SK-N-SH (cell line): ENCODE measurements around the gene ARHGEF37. TPM values are rescaled to one million over a fixed set of nuclear protein-coding genes. Genes with fewer than 3 reads are reported as not detected.

Source experiments
- CTCF ChIA-PET: fragments of 300-600, 350-600 bp; formaldehyde crosslinking; extraction: SDS; loops from one replicate; lab custom pipeline; 2021; lab: Yijun Ruan, JAX
- POLR2A ChIA-PET: fragments of 350-600 bp; sonication (Branson Sonifier 250); formaldehyde crosslinking; extraction: SDS; loops from one replicate; lab custom pipeline; 2020; ENCODE audit warnings: antibody characterized with exemption, inconsistent platforms; lab: Yijun Ruan, JAX
- DNase-seq: peaks from one replicate; pipeline ENCODE4 v3.0.0; 2012
- H2AFZ ChIP-seq: fragments of 200-600 bp; sonication (generic); 2 replicates; pipeline ENCODE4 v1.8.1; 2016; ENCODE audit warnings: antibody characterized with exemption, mild to moderate bottlenecking, low read depth
- H3F3A ChIP-seq: fragments of 200-600 bp; sonication (generic); replicated peaks from 2 replicates; pipeline ENCODE3; 2016; ENCODE audit warnings: antibody characterized with exemption, mild to moderate bottlenecking; ENCODE audit not compliant: insufficient read depth
- H3K27ac ChIP-seq, 2 experiments: fragments of 200-500 bp in 1 of 2; fragments of 200-600 bp in 1 of 2; sonication (Bioruptor generic) in 1 of 2; sonication (generic), shearing (Covaris generic) in 1 of 2; 2 replicates each; pipeline versions ENCODE4 v1.5.1 to v1.6.1; 2014 to 2016; ENCODE audit warnings: low read depth in 2 of 2, inconsistent platforms in 1 of 2, low read length in 1 of 2, mild to moderate bottlenecking in 1 of 2, mixed read lengths in 1 of 2
- H3K27me3 ChIP-seq: fragments of 200-600 bp; sonication (generic), shearing (Covaris generic); 2 replicates; pipeline ENCODE4 v1.6.1; 2016; ENCODE audit warnings: mixed run types; ENCODE audit not compliant: insufficient read depth
- H3K36me3 ChIP-seq, 2 experiments: fragments of 200-500 bp in 1 of 2; fragments of 200-600 bp in 1 of 2; sonication (Bioruptor generic) in 1 of 2; sonication (generic) in 1 of 2; replicated peaks in 1 of 2; 2 replicates each; pipeline versions ENCODE3 to v1.5.1; 2014 to 2016; ENCODE audit warnings: low read length in 1 of 2, mild to moderate bottlenecking in 1 of 2; ENCODE audit not compliant: insufficient read depth in 2 of 2, control insufficient read depth in 1 of 2
- H3K4me1 ChIP-seq, 2 experiments: fragments of 200-500 bp in 1 of 2; fragments of 200-600 bp in 1 of 2; sonication (Bioruptor generic) in 1 of 2; sonication (generic), shearing (Covaris generic) in 1 of 2; 2 replicates each; pipeline versions ENCODE4 v1.5.1 to v1.6.1; 2014 to 2016; ENCODE audit warnings: low read depth in 1 of 2, low read length in 1 of 2, mixed run types in 1 of 2; ENCODE audit not compliant: insufficient read depth in 2 of 2, control insufficient read depth in 1 of 2
- H3K4me2 ChIP-seq: fragments of 200-600 bp; sonication (generic), shearing (Covaris generic); 2 replicates; pipeline ENCODE4 v1.6.1; 2017; ENCODE audit warnings: mixed run types
- H3K4me3 ChIP-seq, 2 experiments: fragments of 200-500 bp in 1 of 2; fragments of 200-600 bp in 1 of 2; sonication (Bioruptor generic) in 1 of 2; sonication (generic), shearing (Covaris generic) in 1 of 2; 2 replicates each; pipeline versions ENCODE4 v1.5.1 to v1.8.1; 2014 to 2016; ENCODE audit warnings: low read depth in 2 of 2, inconsistent platforms in 1 of 2, low read length in 1 of 2, mild to moderate bottlenecking in 1 of 2, mixed read lengths in 1 of 2, moderate library complexity in 1 of 2
- H3K79me2 ChIP-seq: fragments of 200-600 bp; sonication (generic); 2 replicates; pipeline ENCODE4 v1.8.1; 2017; ENCODE audit warnings: mild to moderate bottlenecking; ENCODE audit not compliant: insufficient read depth
- H3K9ac ChIP-seq: fragments of 200-600 bp; sonication (generic); 2 replicates; pipeline ENCODE4 v1.6.1; 2017; ENCODE audit warnings: mixed run types
- H3K9me2 ChIP-seq: fragments of 200-600 bp; sonication (generic); 2 replicates; pipeline ENCODE4 v1.6.1; 2017; ENCODE audit warnings: mixed run types
- H3K9me3 ChIP-seq: fragments of 200-600 bp; sonication (generic); 2 replicates; pipeline ENCODE4 v1.6.1; 2017; ENCODE audit warnings: mixed run types, mild to moderate bottlenecking, moderate library complexity
- H4K20me1 ChIP-seq: fragments of 200-600 bp; sonication (generic); 2 replicates; pipeline ENCODE4 v1.6.1; 2017; ENCODE audit warnings: mild to moderate bottlenecking, mixed run types; ENCODE audit not compliant: insufficient read depth
- FOXJ3 ChIP-seq: sonication (generic); formaldehyde crosslinking; IDR thresholded peaks from 2 replicates; pipeline ENCODE4 v1.5.1; 2020; ENCODE audit warnings: mild to moderate bottlenecking, missing genetic modification reagents
- NRF1 ChIP-seq: IDR thresholded peaks from 2 replicates; pipeline ENCODE4 v1.6.1; 2012; ENCODE audit warnings: low read depth, mild to moderate bottlenecking, low read length
- SIN3A ChIP-seq: IDR thresholded peaks from 2 replicates; pipeline ENCODE4 v1.6.1; 2012; ENCODE audit warnings: low read depth, mild to moderate bottlenecking, low read length, moderate library complexity, borderline replicate concordance
- whole genome bisulfite sequencing: methylation state at CpG from one replicate; pipeline ENCODE4 v1.1.6; 2017; ENCODE audit warnings: low lambda C conversion rate; 5-methylcytosine and 5-hydroxymethylcytosine counted together
- polyA plus RNA-seq, 3 experiments: library from polyadenylated mRNA; depleted of rRNA; stranded (reverse); fragments of >200 nt; gene quantifications; 2 replicates each; pipeline ENCODE4 v1.2.3, GENCODE V29; 2012
- TF ChIP-seq, protein P1 (sequence below): fragments of 200-600 bp; sonication (generic); IDR thresholded peaks from 2 replicates; pipeline ENCODE4 v1.6.1; 2017; ENCODE audit warnings: antibody characterized with exemption, mild to moderate bottlenecking, moderate library complexity
- TF ChIP-seq, protein P2 (sequence below): IDR thresholded peaks from 2 replicates; pipeline ENCODE4 v1.6.1; 2012; ENCODE audit warnings: mild to moderate bottlenecking, low read depth, low read length, moderate library complexity
- TF ChIP-seq, protein P3 (sequence below): IDR thresholded peaks from 2 replicates; pipeline ENCODE4 v1.4.0; 2012; ENCODE audit warnings: low read depth
- TF ChIP-seq, protein P4 (sequence below): IDR thresholded peaks from 2 replicates; pipeline ENCODE4 v1.4.0; 2012; ENCODE audit warnings: low read depth, borderline replicate concordance
- TF ChIP-seq, protein P5 (sequence below): fragments of 150-350 bp; IDR thresholded peaks from 2 replicates; pipeline ENCODE4 v1.6.1; 2017; ENCODE audit warnings: antibody characterized with exemption, low read length, low read depth, borderline replicate concordance

Gene ARHGEF37
- polyA plus RNA-seq, 1 of the 3 experiments (the other 2 are of a cell fraction), result 0.94 TPM

DNA sequence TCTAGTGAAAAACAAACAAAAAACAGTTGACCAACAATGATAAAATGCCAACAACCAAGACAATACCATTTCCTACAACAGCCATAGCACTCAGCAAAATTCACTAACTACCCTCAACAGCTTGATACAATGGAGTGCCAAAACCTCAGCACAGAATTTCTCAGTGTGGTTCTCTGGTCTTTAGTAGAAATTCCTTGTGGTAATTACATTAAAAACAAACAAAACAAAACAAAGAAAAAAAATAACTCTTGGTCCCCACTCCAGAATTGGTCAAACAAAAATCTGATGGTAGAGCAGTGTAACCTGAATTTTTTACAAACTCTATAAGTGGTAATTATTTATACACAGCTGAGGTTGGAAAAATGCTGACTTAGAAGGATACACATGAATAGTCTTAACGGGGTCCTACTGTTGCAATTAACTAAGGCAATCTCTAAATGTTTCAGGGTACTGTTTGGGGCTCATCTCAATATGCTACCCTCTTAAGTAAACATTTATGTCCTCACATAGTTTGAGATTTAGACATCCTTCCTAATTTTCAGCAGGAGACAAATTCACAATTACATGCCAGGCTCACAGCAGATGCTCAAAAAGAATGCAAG, 43.8 kb upstream of the ARHGEF37 start (continued):
- TF ChIP-seq, protein P1, sequence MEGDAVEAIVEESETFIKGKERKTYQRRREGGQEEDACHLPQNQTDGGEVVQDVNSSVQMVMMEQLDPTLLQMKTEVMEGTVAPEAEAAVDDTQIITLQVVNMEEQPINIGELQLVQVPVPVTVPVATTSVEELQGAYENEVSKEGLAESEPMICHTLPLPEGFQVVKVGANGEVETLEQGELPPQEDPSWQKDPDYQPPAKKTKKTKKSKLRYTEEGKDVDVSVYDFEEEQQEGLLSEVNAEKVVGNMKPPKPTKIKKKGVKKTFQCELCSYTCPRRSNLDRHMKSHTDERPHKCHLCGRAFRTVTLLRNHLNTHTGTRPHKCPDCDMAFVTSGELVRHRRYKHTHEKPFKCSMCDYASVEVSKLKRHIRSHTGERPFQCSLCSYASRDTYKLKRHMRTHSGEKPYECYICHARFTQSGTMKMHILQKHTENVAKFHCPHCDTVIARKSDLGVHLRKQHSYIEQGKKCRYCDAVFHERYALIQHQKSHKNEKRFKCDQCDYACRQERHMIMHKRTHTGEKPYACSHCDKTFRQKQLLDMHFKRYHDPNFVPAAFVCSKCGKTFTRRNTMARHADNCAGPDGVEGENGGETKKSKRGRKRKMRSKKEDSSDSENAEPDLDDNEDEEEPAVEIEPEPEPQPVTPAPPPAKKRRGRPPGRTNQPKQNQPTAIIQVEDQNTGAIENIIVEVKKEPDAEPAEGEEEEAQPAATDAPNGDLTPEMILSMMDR, result no peak
- TF ChIP-seq FOXJ3 (CRISPR knock-in tag), result no peak

DNA sequence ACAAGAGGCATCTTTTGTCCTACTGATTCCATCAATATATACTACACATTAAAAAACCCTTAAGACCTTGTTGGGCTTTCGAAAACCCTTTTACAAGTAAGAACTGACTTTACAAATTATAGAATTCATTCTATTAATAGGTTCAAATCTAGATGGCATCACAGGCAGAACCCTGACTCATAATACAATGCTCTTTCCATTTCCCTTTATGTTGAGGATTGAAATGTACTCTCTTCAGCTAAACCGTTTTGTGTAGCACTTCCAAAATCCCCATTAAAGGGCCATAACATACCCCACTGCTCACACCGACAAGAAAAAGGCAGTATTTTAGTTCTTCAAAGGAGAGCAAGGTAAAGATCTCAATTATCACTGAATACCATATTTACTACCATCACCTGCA, 41.2 kb upstream of the ARHGEF37 start:
- 59% methylated on average over 3 of the region's 3 CpGs for WGBS
- H3F3A ChIP-seq, result peaks cover 6% of the 10 kb centered on the region
- peaks cover 91% of the 10 kb centered on the region for H4K20me1 ChIP-seq
- H3K4me2 ChIP-seq, result peak overlapping the region; percentile 45
- H3K9me2 ChIP-seq, result no peaks in the 10 kb centered on the region
- peaks cover 98% of the 10 kb centered on the region for H3K79me2 ChIP-seq
- ChIA-PET CTCF (interaction anchor here (0.8 to 1.7 kb wide), 3 partner anchors 10 to 223 kb away, joined by 3 read pairs; partner anchors contain the start of gene CSNK1A1), POLR2A (no interaction called here)
- peaks cover 33 to 57% of the 10 kb centered on the region in 2 experiments for H3K36me3 ChIP-seq
- H3K27ac ChIP-seq, result peak overlapping the region; percentile 4 to 6; a peak in 2 of 4 replicates
- DNase-seq, result no peak
- H3K27me3 ChIP-seq, result no peaks in the 10 kb centered on the region
- no peak overlapping the region for H2AFZ ChIP-seq
- H3K4me1 ChIP-seq, result peaks cover 0 to 2% of the 10 kb centered on the region in 2 experiments; a peak in 2 of 4 replicates
- TF ChIP-seq NRF1, result no peak
- TF ChIP-seq, protein P2, sequence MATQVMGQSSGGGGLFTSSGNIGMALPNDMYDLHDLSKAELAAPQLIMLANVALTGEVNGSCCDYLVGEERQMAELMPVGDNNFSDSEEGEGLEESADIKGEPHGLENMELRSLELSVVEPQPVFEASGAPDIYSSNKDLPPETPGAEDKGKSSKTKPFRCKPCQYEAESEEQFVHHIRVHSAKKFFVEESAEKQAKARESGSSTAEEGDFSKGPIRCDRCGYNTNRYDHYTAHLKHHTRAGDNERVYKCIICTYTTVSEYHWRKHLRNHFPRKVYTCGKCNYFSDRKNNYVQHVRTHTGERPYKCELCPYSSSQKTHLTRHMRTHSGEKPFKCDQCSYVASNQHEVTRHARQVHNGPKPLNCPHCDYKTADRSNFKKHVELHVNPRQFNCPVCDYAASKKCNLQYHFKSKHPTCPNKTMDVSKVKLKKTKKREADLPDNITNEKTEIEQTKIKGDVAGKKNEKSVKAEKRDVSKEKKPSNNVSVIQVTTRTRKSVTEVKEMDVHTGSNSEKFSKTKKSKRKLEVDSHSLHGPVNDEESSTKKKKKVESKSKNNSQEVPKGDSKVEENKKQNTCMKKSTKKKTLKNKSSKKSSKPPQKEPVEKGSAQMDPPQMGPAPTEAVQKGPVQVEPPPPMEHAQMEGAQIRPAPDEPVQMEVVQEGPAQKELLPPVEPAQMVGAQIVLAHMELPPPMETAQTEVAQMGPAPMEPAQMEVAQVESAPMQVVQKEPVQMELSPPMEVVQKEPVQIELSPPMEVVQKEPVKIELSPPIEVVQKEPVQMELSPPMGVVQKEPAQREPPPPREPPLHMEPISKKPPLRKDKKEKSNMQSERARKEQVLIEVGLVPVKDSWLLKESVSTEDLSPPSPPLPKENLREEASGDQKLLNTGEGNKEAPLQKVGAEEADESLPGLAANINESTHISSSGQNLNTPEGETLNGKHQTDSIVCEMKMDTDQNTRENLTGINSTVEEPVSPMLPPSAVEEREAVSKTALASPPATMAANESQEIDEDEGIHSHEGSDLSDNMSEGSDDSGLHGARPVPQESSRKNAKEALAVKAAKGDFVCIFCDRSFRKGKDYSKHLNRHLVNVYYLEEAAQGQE, result no peak
- TF ChIP-seq SIN3A, result no peak
- TF ChIP-seq, protein P3, sequence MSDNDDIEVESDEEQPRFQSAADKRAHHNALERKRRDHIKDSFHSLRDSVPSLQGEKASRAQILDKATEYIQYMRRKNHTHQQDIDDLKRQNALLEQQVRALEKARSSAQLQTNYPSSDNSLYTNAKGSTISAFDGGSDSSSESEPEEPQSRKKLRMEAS, result no peak
- TF ChIP-seq, protein P4, sequence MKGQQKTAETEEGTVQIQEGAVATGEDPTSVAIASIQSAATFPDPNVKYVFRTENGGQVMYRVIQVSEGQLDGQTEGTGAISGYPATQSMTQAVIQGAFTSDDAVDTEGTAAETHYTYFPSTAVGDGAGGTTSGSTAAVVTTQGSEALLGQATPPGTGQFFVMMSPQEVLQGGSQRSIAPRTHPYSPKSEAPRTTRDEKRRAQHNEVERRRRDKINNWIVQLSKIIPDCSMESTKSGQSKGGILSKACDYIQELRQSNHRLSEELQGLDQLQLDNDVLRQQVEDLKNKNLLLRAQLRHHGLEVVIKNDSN, result no peak
- TF ChIP-seq, protein P5, sequence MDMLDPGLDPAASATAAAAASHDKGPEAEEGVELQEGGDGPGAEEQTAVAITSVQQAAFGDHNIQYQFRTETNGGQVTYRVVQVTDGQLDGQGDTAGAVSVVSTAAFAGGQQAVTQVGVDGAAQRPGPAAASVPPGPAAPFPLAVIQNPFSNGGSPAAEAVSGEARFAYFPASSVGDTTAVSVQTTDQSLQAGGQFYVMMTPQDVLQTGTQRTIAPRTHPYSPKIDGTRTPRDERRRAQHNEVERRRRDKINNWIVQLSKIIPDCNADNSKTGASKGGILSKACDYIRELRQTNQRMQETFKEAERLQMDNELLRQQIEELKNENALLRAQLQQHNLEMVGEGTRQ, result no peak
- H3K9ac ChIP-seq, result no peak overlapping the region
- no peak overlapping the region for H3K4me3 ChIP-seq
- no peaks in the 10 kb centered on the region for H3K9me3 ChIP-seq
